Effector memory CD8-positive, alpha-beta T cell (primary cell): ENCODE measurements around the gene ALPG.
A peak's percentile ranks its signal among the peaks of the same experiment; 100 is the strongest.

Experiments used
- ATAC-seq: fragments of 150-1000 bp; cut with Tn5 transposase; replicated peaks from 2 replicates; pipeline ENCODE4 v1.10.0; 2021; ENCODE audit warnings: mild to moderate bottlenecking, moderate library complexity
- DNase-seq, 3 experiments: peaks; one replicate each; pipeline ENCODE4 v3.0.0; 2021
- H3K27ac Mint-ChIP-seq, 2 donors: one replicate each; pipeline ENCODE4 v1.8.0; 2022; ENCODE audit warnings: mild to moderate bottlenecking in 2 of 2, mixed read lengths in 2 of 2, moderate library complexity in 2 of 2
- H3K27me3 Mint-ChIP-seq, 2 donors: one replicate each; pipeline ENCODE4 v1.8.0; 2022; ENCODE audit warnings: mixed read lengths in 2 of 2
- H3K36me3 Mint-ChIP-seq: one replicate; pipeline ENCODE4 v1.8.0; 2022; ENCODE audit warnings: mild to moderate bottlenecking, moderate library complexity, mixed read lengths; ENCODE audit not compliant: insufficient read depth
- H3K4me1 Mint-ChIP-seq, 2 donors: one replicate each; pipeline ENCODE4 v1.8.0; 2022; ENCODE audit warnings: low read depth in 2 of 2, mixed read lengths in 2 of 2
- H3K4me3 Mint-ChIP-seq, 2 donors: one replicate each; pipeline ENCODE4 v1.8.0; 2022; ENCODE audit warnings: mild to moderate bottlenecking in 2 of 2, mixed read lengths in 2 of 2, moderate library complexity in 2 of 2
- H3K9me3 Mint-ChIP-seq, 2 donors: one replicate each; pipeline ENCODE4 v1.8.0; 2022; ENCODE audit warnings: mixed read lengths in 2 of 2

ALPG gene

GRCh38 chr2:232412986-232413385 lies 6.3 kb downstream of the ALPG start:
- Mint-ChIP-seq H3K36me3 (no peaks in the 10 kb centered on the region), H3K4me1 (peaks cover 4 to 8% of the 10 kb centered on the region in 2 donors), H3K27ac (no peak overlapping the region), H3K27me3 (peaks cover 32 to 72% of the 10 kb centered on the region in 2 donors), H3K4me3 (no peak overlapping the region), H3K9me3 (no peaks in the 10 kb centered on the region)
- no peak for ATAC-seq
- DNase-seq: no peak

GRCh38 chr2:232415138-232415690 lies 8.6 kb downstream of the ALPG start:
- H3K27me3 Mint-ChIP-seq: peaks cover 37 to 82% of the 10 kb centered on the region in 2 donors

DNA sequence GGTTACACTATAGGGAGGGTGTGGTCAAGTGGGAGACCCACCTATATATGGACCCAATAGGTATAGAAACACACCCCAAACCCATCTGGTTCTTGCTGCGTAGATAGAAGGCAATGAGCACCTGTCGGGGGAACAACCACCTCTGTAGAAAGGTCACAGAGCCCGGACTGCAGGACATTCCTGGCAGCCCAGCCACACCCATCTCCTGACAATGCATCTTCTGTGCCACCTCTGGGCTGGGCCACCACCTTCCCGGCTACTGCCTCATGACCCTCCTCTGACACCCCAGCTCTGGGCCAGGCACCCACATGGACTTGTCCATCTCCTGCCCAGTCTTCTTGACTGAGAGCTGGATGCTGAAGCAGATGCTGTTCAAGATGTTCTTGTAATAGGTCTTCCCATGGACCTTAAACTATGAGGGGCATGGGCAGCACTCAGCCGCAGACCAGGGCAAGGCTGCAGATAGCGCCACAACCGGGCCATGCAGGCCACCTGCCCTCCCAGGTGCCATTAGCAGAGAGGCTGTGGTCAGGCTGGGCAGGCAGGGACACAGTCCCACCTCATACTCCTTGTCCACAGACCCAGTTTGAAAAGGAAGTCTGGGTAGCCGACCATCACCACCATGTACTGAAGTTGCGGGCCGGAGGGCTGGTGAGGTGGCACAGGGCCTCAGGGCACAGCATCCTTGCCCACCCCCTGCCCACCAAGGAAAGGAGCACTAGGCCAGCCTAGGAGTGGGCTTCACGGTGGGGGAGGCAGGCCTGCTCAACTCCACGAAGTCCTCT lies 9.3 kb downstream of the ALPG start:
- Mint-ChIP-seq H3K27me3 (peaks cover 30 to 75% of the 10 kb centered on the region in 2 donors), H3K4me1 (peaks cover 10 to 12% of the 10 kb centered on the region in 2 donors), H3K36me3 (no peaks in the 10 kb centered on the region), H3K4me3 (no peak overlapping the region), H3K27ac (no peak overlapping the region), H3K9me3 (no peaks in the 10 kb centered on the region)
- no peak for ATAC-seq
- no peak for DNase-seq

More at GRCh38 chr2:232415138-232415690, 8.6 kb downstream of the ALPG start:
- Mint-ChIP-seq H3K4me3 (no peak overlapping the region), H3K9me3 (no peaks in the 10 kb centered on the region), H3K4me1 (peaks cover 9 to 12% of the 10 kb centered on the region in 2 donors), H3K36me3 (no peaks in the 10 kb centered on the region), H3K27ac (no peak overlapping the region)
- no peak for DNase-seq
- ATAC-seq: no peak

- Mint-ChIP-seq H3K4me3 (no peak overlapping the region), H3K36me3 (no peaks in the 10 kb centered on the region), H3K27ac (no peak overlapping the region), H3K27me3 (peaks cover 31 to 77% of the 10 kb centered on the region in 2 donors), H3K4me1 (peaks cover 12 to 13% of the 10 kb centered on the region in 2 donors), H3K9me3 (no peaks in the 10 kb centered on the region)
- DNase-seq: no peak
- ATAC-seq: no peak
These were observed 10.2 kb downstream of the ALPG start for GRCh38 chr2:232416521-232417470.

DNA sequence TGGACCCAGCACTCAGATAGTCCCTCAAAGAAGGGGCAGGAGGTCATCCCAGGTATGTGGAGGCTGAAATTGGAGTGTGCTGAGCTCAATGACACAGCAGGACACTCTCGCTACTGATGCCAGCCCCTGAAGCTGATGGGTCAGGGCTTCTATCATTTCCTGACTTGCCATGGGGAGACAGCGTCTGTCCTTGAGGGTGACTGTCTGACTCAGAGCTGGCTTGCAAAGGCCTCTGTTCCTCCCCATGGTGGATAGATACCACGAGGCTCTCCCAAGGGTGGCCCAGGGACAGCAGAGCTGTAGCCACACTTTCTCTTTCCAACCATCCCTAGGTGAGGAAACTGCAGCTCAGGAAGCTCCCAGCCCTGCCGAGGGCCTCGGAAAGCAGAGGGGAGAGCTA lies 10.8 kb downstream of the ALPG start:
- no peak overlapping the region for H3K27ac Mint-ChIP-seq
- no peaks in the 10 kb centered on the region for H3K9me3 Mint-ChIP-seq
- H3K4me3 Mint-ChIP-seq: no peak overlapping the region
- peaks cover 38 to 84% of the 10 kb centered on the region in 2 donors for H3K27me3 Mint-ChIP-seq
- no peak for DNase-seq
- H3K36me3 Mint-ChIP-seq: no peaks in the 10 kb centered on the region
- peaks cover 12 to 15% of the 10 kb centered on the region in 2 donors for H3K4me1 Mint-ChIP-seq
- no peak for ATAC-seq

GRCh38 chr2:232418056-232418455 lies 11.4 kb downstream of the ALPG start:
- Mint-ChIP-seq H3K27me3 (peaks cover 43 to 84% of the 10 kb centered on the region in 2 donors), H3K4me1 (peaks cover 10 to 15% of the 10 kb centered on the region in 2 donors), H3K9me3 (no peaks in the 10 kb centered on the region), H3K4me3 (peak overlapping the region in 1 of 2 donors; percentile 63), H3K27ac (no peak overlapping the region), H3K36me3 (no peaks in the 10 kb centered on the region)
- no peak for DNase-seq
- ATAC-seq: no peak

DNA sequence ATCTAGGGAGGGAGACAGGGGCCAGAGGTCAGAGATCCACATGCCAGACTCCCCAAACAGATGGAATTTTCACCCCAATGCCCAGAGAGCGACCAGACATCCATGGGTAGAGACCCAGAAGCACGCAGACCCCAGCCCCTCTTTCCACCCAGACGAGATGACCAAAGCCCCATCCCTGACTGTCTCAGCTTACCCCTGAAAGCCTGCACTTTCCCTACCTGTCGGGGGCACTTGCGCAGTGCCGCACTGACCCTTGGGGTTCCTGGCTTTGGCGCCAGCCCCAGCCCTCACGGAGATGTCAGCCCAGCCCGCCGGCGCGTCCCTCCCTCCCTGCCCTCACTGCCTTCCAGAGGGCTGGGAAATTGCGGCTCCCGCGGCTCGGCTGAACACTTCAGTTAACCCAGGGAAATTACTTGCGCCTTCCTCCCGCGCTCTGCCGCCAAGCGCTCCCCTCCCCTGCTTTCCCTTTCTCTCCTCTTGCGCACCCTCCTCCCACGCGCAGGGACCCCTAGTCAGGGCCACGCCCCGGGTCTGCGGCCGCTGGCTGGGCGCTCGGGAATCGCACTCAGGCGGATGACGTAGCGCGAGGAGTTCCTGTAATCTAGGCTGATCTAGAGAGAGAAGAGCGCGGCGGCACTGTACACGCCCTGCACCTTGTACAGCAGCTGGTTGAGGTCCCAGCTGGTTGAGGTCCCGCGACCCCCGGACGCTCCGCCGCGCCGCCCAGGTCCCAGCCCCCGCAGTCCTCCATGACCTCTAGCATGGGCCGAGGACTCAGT lies 12.0 kb downstream of the ALPG start:
- no peak for DNase-seq
- Mint-ChIP-seq H3K27me3 (peaks cover 40 to 84% of the 10 kb centered on the region in 2 donors), H3K4me3 (peak overlapping the region; percentile 57 to 63), H3K27ac (no peak overlapping the region), H3K36me3 (no peaks in the 10 kb centered on the region), H3K4me1 (peaks cover 4 to 12% of the 10 kb centered on the region in 2 donors), H3K9me3 (no peaks in the 10 kb centered on the region)
- ATAC-seq: no peak

DNA sequence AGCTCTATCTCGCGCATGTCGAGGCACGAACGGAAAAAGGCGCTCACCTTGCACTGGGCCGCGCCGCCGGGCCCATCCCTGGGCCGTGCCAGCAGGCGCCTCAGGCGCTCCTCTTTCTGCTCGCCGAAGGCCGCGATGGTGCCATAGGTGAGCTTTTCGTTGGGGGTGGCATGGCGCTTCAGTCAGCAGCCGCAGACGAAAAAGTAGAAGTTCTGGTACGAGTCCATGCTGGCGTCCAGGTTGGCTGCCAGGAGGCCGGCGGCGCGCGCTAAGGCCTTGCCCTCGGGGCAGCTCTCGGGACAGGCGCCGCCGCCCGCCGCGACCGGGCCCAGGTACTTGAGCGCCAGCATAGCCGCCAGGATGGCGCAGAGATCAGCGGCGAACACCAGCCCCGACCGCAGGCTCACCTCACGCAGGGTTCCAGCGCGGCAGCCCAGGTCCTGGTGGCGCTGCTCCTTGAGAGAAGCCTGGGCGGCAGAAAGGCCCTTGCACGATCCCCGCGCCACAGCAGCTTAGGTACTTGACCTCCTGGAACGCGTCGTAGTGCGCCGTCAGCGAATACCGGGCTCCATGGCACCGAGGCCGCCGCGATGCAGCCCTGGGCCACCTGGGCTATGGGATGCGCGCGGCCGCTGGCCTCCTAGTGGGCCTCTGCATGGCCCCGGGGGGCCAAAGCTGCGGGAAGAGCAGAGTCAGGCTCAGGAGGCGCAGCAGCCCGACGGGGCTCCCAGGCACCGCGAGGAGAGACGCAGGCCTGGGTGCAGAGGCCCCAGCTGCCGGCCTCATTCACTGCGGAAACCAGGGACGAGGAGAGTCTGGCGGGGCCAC lies 12.8 kb downstream of the ALPG start:
- peaks cover 43 to 83% of the 10 kb centered on the region in 2 donors for H3K27me3 Mint-ChIP-seq
- H3K27ac Mint-ChIP-seq: no peak overlapping the region
- H3K36me3 Mint-ChIP-seq: no peaks in the 10 kb centered on the region
- no peak for ATAC-seq
- H3K9me3 Mint-ChIP-seq: no peaks in the 10 kb centered on the region
- H3K4me3 Mint-ChIP-seq: peak overlapping the region; percentile 57
- DNase-seq: no peak
- peaks cover 4 to 10% of the 10 kb centered on the region in 2 donors for H3K4me1 Mint-ChIP-seq

DNA sequence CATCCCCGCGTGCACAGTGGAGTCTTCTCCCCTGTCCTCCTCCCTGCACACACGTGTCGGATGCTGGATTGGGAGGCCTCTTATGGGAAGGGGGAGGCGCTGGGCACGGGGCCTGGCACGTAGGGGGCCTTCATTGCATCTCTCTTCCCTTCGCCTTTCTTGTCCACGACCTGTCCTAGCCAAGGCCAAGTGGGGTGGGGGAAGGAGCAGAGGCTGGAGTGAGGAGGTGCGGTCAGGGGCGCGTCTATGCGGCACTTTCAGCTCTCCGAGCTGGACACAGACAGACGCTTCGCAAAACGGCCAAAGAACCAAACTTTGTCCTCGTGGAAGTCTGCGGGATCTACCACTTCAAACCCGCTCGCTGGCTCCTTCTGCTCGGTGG lies 13.4 kb downstream of the ALPG start:
- Mint-ChIP-seq H3K27ac (no peak overlapping the region), H3K4me1 (peaks cover 4 to 10% of the 10 kb centered on the region in 2 donors), H3K9me3 (no peaks in the 10 kb centered on the region), H3K4me3 (peak overlapping the region in 1 of 2 donors; percentile 45), H3K36me3 (no peaks in the 10 kb centered on the region), H3K27me3 (peaks cover 43 to 80% of the 10 kb centered on the region in 2 donors)
- DNase-seq (no peak), ATAC-seq (no peak)

DNA sequence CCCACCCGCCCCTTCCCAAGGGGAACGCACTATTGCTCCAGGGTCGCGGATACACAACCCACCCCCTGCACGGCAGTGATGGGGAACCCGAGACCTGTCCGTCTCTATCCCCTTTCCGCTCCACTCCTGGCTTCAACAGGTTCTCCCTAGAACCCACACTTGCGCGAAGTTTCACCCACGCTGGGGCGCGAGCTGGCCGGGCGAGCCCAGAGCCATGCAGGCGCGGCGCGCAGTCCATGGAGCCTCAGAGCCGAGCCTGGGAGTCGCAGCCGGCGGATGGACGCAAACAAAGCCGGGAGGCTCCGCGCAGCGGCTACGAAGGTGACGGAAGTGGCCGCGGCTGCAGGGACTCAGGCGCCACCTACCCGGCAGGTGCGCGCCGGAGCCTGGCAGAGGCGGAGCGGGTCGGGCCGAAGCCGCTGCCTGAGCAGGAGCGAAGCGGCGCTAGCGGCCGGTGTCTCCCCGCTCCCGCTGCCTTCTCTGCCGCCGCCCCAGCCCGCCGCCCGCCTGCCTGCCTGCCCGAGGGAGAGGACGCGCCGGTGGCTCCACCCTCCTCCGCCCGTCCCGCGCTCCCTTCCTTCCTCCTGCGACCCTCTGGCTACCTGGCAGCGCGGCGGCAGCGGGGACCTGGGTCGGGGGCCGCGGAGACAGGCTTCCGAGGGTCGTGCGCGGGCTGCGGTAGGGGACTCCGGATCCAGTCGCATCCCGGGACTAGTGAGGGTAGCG lies 14.0 kb downstream of the ALPG start:
- peaks cover 39 to 74% of the 10 kb centered on the region in 2 donors for H3K27me3 Mint-ChIP-seq
- H3K36me3 Mint-ChIP-seq: no peaks in the 10 kb centered on the region
- ATAC-seq: no peak
- H3K4me3 Mint-ChIP-seq: peak overlapping the region in 1 of 2 donors; percentile 45
- H3K27ac Mint-ChIP-seq: no peak overlapping the region
- no peak for DNase-seq
- H3K4me1 Mint-ChIP-seq: peaks cover 4 to 10% of the 10 kb centered on the region in 2 donors
- H3K9me3 Mint-ChIP-seq: no peaks in the 10 kb centered on the region

DNA sequence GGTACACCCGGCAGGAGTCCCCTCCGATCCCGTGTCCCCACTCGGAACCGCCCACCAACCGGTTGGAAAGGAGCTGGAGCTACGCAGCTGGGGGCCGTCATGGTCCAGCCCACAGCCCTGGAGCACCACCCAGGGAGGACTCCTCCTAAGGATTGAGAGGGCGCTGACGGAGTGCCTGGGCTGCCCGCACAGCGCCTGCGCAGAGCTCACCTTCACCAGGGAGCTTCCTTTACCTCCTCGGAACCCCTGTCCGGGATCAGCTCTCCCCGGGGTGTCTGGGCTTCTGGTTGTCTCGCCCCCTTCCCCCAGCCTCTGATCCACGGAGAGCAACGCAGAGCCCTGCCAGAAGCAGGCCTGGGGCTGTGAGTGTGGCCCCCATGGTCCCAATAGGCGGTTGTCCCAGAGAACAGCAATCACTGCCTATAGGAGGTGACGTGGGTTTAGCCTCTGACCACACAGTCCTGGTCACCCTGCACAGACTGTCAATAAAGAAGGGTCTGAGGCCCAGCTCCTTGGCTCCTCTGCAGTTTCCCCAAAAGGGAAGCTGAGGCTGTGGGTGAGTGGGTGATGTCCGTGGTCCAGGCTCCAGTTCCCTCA lies 14.6 kb downstream of the ALPG start:
- Mint-ChIP-seq H3K27ac (no peak overlapping the region), H3K27me3 (peaks cover 34 to 68% of the 10 kb centered on the region in 2 donors)
- ATAC-seq: no peak

More for the DNA sequence above, 14.6 kb downstream of the ALPG start:
- Mint-ChIP-seq H3K4me1 (peaks cover 4 to 10% of the 10 kb centered on the region in 2 donors), H3K4me3 (peak overlapping the region in 1 of 2 donors; percentile 26), H3K36me3 (no peaks in the 10 kb centered on the region), H3K9me3 (no peaks in the 10 kb centered on the region)
- no peak for DNase-seq
